ENCODE data around the gene IYD.
"Not testable (repeated sequence)": the region's sequence is repeated elsewhere in the genome, so short reads cannot be mapped to it uniquely, and the experiment has no call there.

The IYD gene

GRCh38 chr6:150370112-150370511, 1.3 kb downstream of the IYD start:
- no peak overlapping the region for H3K4me3 ChIP-seq (ENCODE audit: low read depth in 1 of 5, low read length in 5 of 5)
- H3K36me3 ChIP-seq (ENCODE audit: control insufficient read depth in 5 of 5, insufficient read depth in 5 of 5, low read length in 5 of 5) = no peaks in the 10 kb centered on the region
- H3K4me1 ChIP-seq (ENCODE audit: control insufficient read depth in 5 of 5, insufficient read depth in 5 of 5, low read length in 5 of 5) = peaks cover 0 to 10% (median 8%) of the 10 kb centered on the region in 5 donors
- no peak overlapping the region for H3K27ac ChIP-seq (ENCODE audit: low read depth, low read length)
- no peak overlapping the region for H3K9ac ChIP-seq (ENCODE audit: low read length in 5 of 5)
- H3K27me3 ChIP-seq (ENCODE audit: control insufficient read depth in 5 of 5, insufficient read depth in 4 of 5, low read length in 5 of 5) = no peaks in the 10 kb centered on the region
- H3K9me3 ChIP-seq (ENCODE audit: control insufficient read depth in 5 of 5, low read length in 5 of 5) = no peaks in the 10 kb centered on the region

GRCh38 chr6:150371356-150371755, 2.5 kb downstream of the IYD start:
- Histone ChIP-seq H3K9me3 (ENCODE audit: control insufficient read depth in 5 of 5, low read length in 5 of 5) (no peaks in the 10 kb centered on the region), H3K27me3 (ENCODE audit: control insufficient read depth in 5 of 5, insufficient read depth in 4 of 5, low read length in 5 of 5) (no peaks in the 10 kb centered on the region), H3K4me3 (ENCODE audit: low read depth in 1 of 5, low read length in 5 of 5) (no peak overlapping the region), H3K27ac (ENCODE audit: low read depth, low read length) (no peak overlapping the region), H3K9ac (ENCODE audit: low read length in 5 of 5) (no peak overlapping the region), H3K36me3 (ENCODE audit: control insufficient read depth in 5 of 5, insufficient read depth in 5 of 5, low read length in 5 of 5) (no peaks in the 10 kb centered on the region), H3K4me1 (ENCODE audit: control insufficient read depth in 5 of 5, insufficient read depth in 5 of 5, low read length in 5 of 5) (peaks cover 0 to 10% (median 8%) of the 10 kb centered on the region in 5 donors)

- peaks cover 0 to 10% (median 8%) of the 10 kb centered on the region in 5 donors for H3K4me1 ChIP-seq (ENCODE audit: control insufficient read depth in 5 of 5, insufficient read depth in 5 of 5, low read length in 5 of 5)
- no peaks in the 10 kb centered on the region for H3K27me3 ChIP-seq (ENCODE audit: control insufficient read depth in 5 of 5, insufficient read depth in 4 of 5, low read length in 5 of 5)
- H3K36me3 ChIP-seq (ENCODE audit: control insufficient read depth in 5 of 5, insufficient read depth in 5 of 5, low read length in 5 of 5) = no peaks in the 10 kb centered on the region
- no peaks in the 10 kb centered on the region for H3K9me3 ChIP-seq (ENCODE audit: control insufficient read depth in 5 of 5, low read length in 5 of 5)
- H3K4me3 ChIP-seq (ENCODE audit: low read depth in 1 of 5, low read length in 5 of 5) = no peak overlapping the region
- H3K27ac ChIP-seq (ENCODE audit: low read depth, low read length) = no peak overlapping the region
- H3K9ac ChIP-seq (ENCODE audit: low read length in 5 of 5) = no peak overlapping the region
These were observed 3.2 kb downstream of the IYD start for GRCh38 chr6:150372051-150372450.

- H3K27ac ChIP-seq (ENCODE audit: low read depth, low read length) = no peak overlapping the region
- H3K4me1 ChIP-seq (ENCODE audit: control insufficient read depth in 5 of 5, insufficient read depth in 5 of 5, low read length in 5 of 5) = peaks cover 0 to 12% (median 10%) of the 10 kb centered on the region in 5 donors
- no peak overlapping the region for H3K9ac ChIP-seq (ENCODE audit: low read length in 5 of 5)
- H3K36me3 ChIP-seq (ENCODE audit: control insufficient read depth in 5 of 5, insufficient read depth in 5 of 5, low read length in 5 of 5) = no peaks in the 10 kb centered on the region
- H3K27me3 ChIP-seq (ENCODE audit: control insufficient read depth in 5 of 5, insufficient read depth in 4 of 5, low read length in 5 of 5) = no peaks in the 10 kb centered on the region
- H3K9me3 ChIP-seq (ENCODE audit: control insufficient read depth in 5 of 5, low read length in 5 of 5) = no peaks in the 10 kb centered on the region
- H3K4me3 ChIP-seq (ENCODE audit: low read depth in 1 of 5, low read length in 5 of 5) = no peak overlapping the region
These were observed 4.5 kb downstream of the IYD start for GRCh38 chr6:150373260-150373701.

- not testable (repeated sequence) for H3K27ac ChIP-seq (ENCODE audit: low read depth, low read length); H3K9ac ChIP-seq (ENCODE audit: low read length in 5 of 5); H3K36me3 ChIP-seq (ENCODE audit: control insufficient read depth in 5 of 5, insufficient read depth in 5 of 5, low read length in 5 of 5); H3K9me3 ChIP-seq (ENCODE audit: control insufficient read depth in 5 of 5, low read length in 5 of 5); H3K4me3 ChIP-seq (ENCODE audit: low read depth in 1 of 5, low read length in 5 of 5); H3K27me3 ChIP-seq (ENCODE audit: control insufficient read depth in 5 of 5, insufficient read depth in 4 of 5, low read length in 5 of 5)
- peaks cover 0 to 12% (median 10%) of the 10 kb centered on the region in 5 donors for H3K4me1 ChIP-seq (ENCODE audit: control insufficient read depth in 5 of 5, insufficient read depth in 5 of 5, low read length in 5 of 5)
These were observed 5.5 kb downstream of the IYD start for GRCh38 chr6:150374346-150374745.

GRCh38 chr6:150377211-150377781, 8.5 kb downstream of the IYD start:
- Histone ChIP-seq H3K27ac (ENCODE audit: low read depth, low read length) (no peak overlapping the region), H3K9me3 (ENCODE audit: control insufficient read depth in 5 of 5, low read length in 5 of 5) (no peaks in the 10 kb centered on the region), H3K4me3 (ENCODE audit: low read depth in 1 of 5, low read length in 5 of 5) (no peak overlapping the region)

GRCh38 chr6:150380256-150380655, 11.4 kb downstream of the IYD start:
- Histone ChIP-seq H3K27me3 (ENCODE audit: control insufficient read depth in 5 of 5, insufficient read depth in 4 of 5, low read length in 5 of 5) (no peaks in the 10 kb centered on the region), H3K36me3 (ENCODE audit: control insufficient read depth in 5 of 5, insufficient read depth in 5 of 5, low read length in 5 of 5) (no peaks in the 10 kb centered on the region), H3K9ac (ENCODE audit: low read length in 5 of 5) (no peak overlapping the region), H3K9me3 (ENCODE audit: control insufficient read depth in 5 of 5, low read length in 5 of 5) (no peaks in the 10 kb centered on the region), H3K27ac (ENCODE audit: low read depth, low read length) (no peak overlapping the region), H3K4me1 (ENCODE audit: control insufficient read depth in 5 of 5, insufficient read depth in 5 of 5, low read length in 5 of 5) (peaks cover 0 to 9% (median 0%) of the 10 kb centered on the region in 5 donors), H3K4me3 (ENCODE audit: low read depth in 1 of 5, low read length in 5 of 5) (no peak overlapping the region)

More at GRCh38 chr6:150377211-150377781, 8.5 kb downstream of the IYD start:
- no peaks in the 10 kb centered on the region for H3K36me3 ChIP-seq (ENCODE audit: control insufficient read depth in 5 of 5, insufficient read depth in 5 of 5, low read length in 5 of 5)
- H3K27me3 ChIP-seq (ENCODE audit: control insufficient read depth in 5 of 5, insufficient read depth in 4 of 5, low read length in 5 of 5) = no peaks in the 10 kb centered on the region
- no peak overlapping the region for H3K9ac ChIP-seq (ENCODE audit: low read length in 5 of 5)
- H3K4me1 ChIP-seq (ENCODE audit: control insufficient read depth in 5 of 5, insufficient read depth in 5 of 5, low read length in 5 of 5) = peaks cover 0 to 12% (median 10%) of the 10 kb centered on the region in 5 donors

GRCh38 chr6:150382171-150382570, 13.4 kb downstream of the IYD start:
- H3K4me1 ChIP-seq (ENCODE audit: control insufficient read depth in 5 of 5, insufficient read depth in 5 of 5, low read length in 5 of 5) = peaks cover 0 to 5% (median 0%) of the 10 kb centered on the region in 5 donors
- no peak overlapping the region for H3K27ac ChIP-seq (ENCODE audit: low read depth, low read length)
- H3K27me3 ChIP-seq (ENCODE audit: control insufficient read depth in 5 of 5, insufficient read depth in 4 of 5, low read length in 5 of 5) = no peaks in the 10 kb centered on the region
- no peaks in the 10 kb centered on the region for H3K36me3 ChIP-seq (ENCODE audit: control insufficient read depth in 5 of 5, insufficient read depth in 5 of 5, low read length in 5 of 5)
- no peak overlapping the region for H3K9ac ChIP-seq (ENCODE audit: low read length in 5 of 5)
- no peak overlapping the region for H3K4me3 ChIP-seq (ENCODE audit: low read depth in 1 of 5, low read length in 5 of 5)
- no peaks in the 10 kb centered on the region for H3K9me3 ChIP-seq (ENCODE audit: control insufficient read depth in 5 of 5, low read length in 5 of 5)

- Histone ChIP-seq H3K36me3 (ENCODE audit: control insufficient read depth in 5 of 5, insufficient read depth in 5 of 5, low read length in 5 of 5) (no peaks in the 10 kb centered on the region), H3K4me3 (ENCODE audit: low read depth in 1 of 5, low read length in 5 of 5) (no peak overlapping the region), H3K27me3 (ENCODE audit: control insufficient read depth in 5 of 5, insufficient read depth in 4 of 5, low read length in 5 of 5) (no peaks in the 10 kb centered on the region), H3K9ac (ENCODE audit: low read length in 5 of 5) (no peak overlapping the region), H3K27ac (ENCODE audit: low read depth, low read length) (no peak overlapping the region), H3K4me1 (ENCODE audit: control insufficient read depth in 5 of 5, insufficient read depth in 5 of 5, low read length in 5 of 5) (peaks cover 0 to 3% (median 0%) of the 10 kb centered on the region in 5 donors), H3K9me3 (ENCODE audit: control insufficient read depth in 5 of 5, low read length in 5 of 5) (no peaks in the 10 kb centered on the region)
These were observed 22.6 kb downstream of the IYD start for GRCh38 chr6:150391414-150391813.

- H3K9me3 ChIP-seq (ENCODE audit: control insufficient read depth in 5 of 5, low read length in 5 of 5) = no peaks in the 10 kb centered on the region
- no peak overlapping the region for H3K9ac ChIP-seq (ENCODE audit: low read length in 5 of 5)
- no peak overlapping the region for H3K4me3 ChIP-seq (ENCODE audit: low read depth in 1 of 5, low read length in 5 of 5)
- no peak overlapping the region for H3K27ac ChIP-seq (ENCODE audit: low read depth, low read length)
- peaks cover 0 to 3% (median 0%) of the 10 kb centered on the region in 5 donors for H3K4me1 ChIP-seq (ENCODE audit: control insufficient read depth in 5 of 5, insufficient read depth in 5 of 5, low read length in 5 of 5)
- H3K27me3 ChIP-seq (ENCODE audit: control insufficient read depth in 5 of 5, insufficient read depth in 4 of 5, low read length in 5 of 5) = no peaks in the 10 kb centered on the region
- no peaks in the 10 kb centered on the region for H3K36me3 ChIP-seq (ENCODE audit: control insufficient read depth in 5 of 5, insufficient read depth in 5 of 5, low read length in 5 of 5)
These were observed 23.1 kb downstream of the IYD start for GRCh38 chr6:150391890-150392289.
